Fibroblast of lung (primary cell): Measurements from ENCODE around the gene ZC3H12C.

Source experiments
- CTCF ChIP-seq, 2 donors: IDR thresholded peaks in 1 of 2; conservative IDR thresholded peaks in 1 of 2; 1 replicate in 1 of 2; 2 replicates in 1 of 2; pipeline ENCODE4 v1.5.1; 2011 to 2012; ENCODE audit warnings: low read length in 2 of 2, control low read depth in 1 of 2, inconsistent platforms in 1 of 2, low read depth in 1 of 2, mild to moderate bottlenecking in 1 of 2
- EZH2 ChIP-seq: IDR thresholded peaks from 2 replicates; pipeline ENCODE4 v1.5.1; 2012; ENCODE audit warnings: low read length, control low read depth, mild to moderate bottlenecking; ENCODE audit errors: missing control alignments

GRCh38 chr11:110185599-110185998, 92.4 kb downstream of the ZC3H12C start:
- no peak for TF ChIP-seq CTCF (conservative IDR thresholded peaks at IDR 0.05 in 1 of 2, IDR thresholded peaks at IDR 0.05 in 1 of 2; ENCODE audit: low read depth in 1 of 2, low read length in 2 of 2)
- TF ChIP-seq EZH2 = no peak
